HG03354 (cell line): ENCODE results near the gene CNNM2.
A peak's percentile ranks its signal among the peaks of the same experiment; 100 is the strongest.
"Not testable (repeated sequence)": the region's sequence is repeated elsewhere in the genome, so short reads cannot be mapped to it uniquely, and the experiment has no call there.

Experiments
- ATAC-seq: cut with Tn5 transposase; IDR thresholded peaks from one replicate; pipeline ENCODE4 v1.9.1; 2021; ENCODE audit warnings: mild to moderate bottlenecking; ENCODE audit not compliant: unreplicated experiment, poor library complexity, severe bottlenecking

The CNNM2 gene

DNA sequence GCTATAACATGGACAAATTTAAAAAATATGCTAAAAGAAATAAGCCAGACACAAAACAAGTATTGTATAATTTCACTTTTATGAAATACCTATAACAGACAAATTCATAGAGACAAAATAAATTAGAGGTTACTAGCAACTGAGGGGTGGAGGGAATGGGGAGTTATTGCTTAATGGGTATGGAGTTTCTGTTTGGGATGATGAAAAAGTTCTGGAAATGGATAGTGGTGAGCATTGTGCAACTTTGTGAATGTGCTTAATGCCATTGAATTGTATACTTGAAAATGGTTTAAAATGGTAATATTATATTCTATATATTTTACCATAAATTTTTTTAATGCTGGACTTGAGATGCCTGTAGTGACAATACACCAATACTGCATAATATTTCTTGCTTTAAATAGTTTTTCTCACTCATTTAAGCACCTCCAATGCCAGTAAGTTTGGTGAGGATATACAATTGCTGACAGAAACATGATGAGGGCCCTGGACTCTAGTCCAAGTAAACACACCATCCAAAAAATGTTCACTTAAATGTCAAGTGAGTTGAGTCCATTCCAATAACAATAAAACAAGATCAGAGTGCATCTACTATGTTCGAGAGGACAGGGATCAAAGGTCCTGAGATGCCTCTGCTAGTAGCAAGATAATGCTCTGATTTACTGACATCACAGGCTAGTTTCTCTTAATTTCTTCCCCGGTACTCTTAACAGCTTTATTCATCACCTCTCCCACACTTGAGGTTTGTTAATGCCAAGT is 203.1 kb downstream of the CNNM2 start:
- ATAC-seq = no peak

DNA sequence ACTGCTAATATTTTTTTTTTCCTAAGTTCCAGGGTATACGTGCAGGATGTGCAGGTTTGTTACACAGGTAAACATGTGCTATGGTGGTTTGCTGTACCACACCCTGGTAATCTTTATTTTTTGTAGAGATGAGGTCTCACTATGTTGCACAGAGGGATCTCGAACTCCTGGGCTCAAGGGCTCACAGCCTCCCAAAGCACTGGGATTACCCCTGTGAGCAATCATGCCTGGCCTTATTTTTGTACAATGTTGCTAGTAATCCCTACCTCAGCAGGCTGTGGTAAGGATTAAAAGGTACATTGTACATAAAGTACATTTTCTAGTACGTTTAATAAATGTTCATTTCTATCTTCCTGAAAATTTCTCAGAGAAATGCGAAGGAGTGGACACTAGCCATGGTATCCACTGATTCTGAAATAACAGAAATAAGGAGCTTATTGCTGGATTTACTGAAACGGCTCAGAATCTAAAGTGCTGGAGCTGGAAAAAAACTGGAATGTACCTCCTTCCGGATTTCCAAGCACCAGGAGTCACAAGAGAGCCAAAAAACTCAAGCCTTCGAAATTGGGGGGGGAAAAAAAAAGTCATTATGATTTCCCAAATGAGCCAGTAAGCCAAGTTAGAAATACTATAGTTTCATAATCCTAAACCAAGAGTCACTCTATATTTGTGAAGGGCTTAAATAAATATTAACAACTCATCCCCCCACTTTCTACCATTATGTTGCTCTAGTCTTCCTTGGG is 205.4 kb downstream of the CNNM2 start:
- no peak for ATAC-seq

DNA sequence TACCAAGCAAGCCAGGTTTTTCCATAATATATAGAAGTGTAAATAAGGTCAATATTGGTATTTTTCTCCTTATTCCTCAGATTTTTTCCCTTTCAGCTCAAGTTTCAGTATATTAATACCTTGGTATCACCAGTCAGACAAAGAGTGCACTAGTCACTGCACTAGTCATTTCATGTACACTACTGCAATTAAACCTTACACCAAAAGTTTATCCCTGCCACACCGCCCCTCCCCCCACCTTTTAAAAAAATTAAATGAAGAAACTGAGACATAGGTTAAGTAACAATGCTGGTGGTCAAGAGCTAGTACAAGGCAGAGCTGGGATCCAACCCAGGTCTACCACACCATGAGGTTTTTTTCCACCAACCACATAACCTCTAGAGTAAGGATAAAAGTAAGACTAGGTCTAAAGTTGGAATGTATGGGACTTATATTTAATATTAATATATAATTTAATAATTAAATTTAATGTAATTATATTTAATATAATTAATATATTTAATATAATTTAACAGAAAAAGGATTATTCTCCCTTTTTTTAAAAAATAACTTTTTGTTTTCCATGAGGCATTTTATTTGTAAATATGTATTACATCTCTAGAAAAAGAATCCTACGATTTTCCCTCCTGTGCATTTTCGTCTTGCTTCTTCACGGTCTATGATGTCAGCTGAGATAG is 206.5 kb downstream of the CNNM2 start:
- no peak for ATAC-seq

DNA sequence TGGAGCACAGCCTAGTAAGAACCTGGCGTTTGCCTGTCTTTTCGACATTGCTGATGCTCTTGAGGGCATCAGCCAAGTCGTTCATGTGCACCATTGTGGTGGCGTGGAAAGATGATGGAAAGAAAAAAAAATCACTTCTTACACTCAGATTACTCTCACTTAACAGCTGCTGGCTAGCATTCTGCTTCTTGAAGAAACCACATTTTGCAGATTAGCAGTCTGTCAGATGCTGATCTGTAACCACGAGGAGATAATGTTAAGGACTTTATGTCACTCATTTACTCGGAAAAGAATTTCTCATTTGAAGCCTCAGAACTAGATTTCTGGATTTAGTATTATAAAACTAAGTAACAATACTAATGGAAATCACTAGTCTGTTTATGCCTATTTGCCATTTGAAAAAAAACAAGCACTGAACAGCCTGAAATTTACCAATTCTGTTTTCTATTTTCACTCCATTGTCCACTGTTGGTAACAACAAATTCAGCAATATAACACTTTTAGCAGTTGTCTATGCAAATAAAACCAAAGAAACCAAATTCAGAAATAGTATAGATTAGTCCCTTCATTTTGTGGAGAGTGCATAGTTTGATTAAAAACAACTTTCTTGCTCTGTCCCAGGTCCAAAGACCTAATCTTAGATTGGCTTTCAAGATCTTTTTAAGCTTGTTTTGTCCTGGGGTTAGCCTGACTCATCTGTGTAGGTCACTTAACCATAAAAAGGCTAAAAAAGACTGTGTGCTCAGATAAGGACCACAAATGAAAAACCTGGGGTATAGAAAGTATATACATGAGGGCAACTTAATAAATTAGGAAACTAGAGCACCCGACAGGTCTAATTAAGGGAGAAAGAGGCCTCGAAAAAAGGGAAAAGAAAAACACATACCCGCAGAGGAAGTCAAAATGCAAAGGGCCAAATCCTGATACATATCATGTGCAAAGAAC is 207.5 kb downstream of the CNNM2 start:
- ATAC-seq = peak; percentile 84

DNA sequence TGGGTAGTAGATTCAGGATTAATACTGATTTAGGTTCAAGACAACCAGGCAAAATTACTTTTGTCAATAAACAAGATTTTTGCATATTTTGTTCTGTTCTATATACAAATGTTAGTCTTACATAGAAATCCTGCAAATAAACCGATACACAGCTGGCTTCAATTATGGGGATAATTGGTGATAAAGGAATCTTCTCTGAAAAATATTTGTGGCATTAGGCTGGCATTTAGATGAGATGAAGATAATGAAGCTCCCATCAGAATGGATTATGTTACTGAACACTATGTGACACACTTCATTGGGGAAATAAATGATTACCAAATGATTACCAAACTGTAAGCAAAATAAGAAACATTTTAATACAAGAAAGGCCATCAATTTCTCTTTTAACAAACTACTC is 209.1 kb downstream of the CNNM2 start:
- ATAC-seq = no peak

DNA sequence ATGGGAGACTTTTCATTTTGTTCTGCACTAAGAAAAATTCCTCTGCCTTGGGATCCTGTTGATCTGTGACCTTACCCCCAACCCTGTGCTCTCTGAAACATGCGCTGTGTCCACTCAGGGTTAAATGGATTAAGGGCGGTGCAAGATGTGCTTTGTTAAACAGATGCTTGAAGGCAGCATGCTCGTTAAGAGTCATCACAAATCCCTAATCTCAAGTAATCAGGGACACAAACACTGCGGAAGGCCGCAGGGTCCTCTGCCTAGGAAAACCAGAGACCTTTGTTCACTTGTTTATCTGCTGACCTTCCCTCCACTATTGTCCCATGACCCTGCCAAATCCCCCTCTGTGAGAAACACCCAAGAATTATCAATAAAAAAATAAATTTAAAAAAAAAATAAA is 212.1 kb downstream of the CNNM2 start:
- ATAC-seq = not testable (repeated sequence)

DNA sequence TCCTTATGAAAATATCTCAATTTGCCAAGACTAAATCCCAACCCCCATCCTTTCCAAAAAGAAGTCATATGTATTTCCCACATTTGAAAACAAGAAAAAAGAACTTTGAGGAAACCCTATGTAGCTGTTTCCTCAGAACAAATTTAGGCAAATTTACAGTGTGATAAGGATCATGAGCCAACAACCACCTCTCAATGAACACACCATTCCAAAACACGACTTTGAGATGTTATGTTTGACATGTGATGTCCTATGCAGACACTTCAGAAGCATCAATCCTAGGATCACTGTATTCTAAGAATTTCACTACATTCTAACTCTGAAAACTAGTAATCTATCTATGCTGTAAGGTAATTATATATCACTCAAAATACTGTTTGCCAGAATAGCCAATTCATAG is 212.8 kb downstream of the CNNM2 start:
- no peak for ATAC-seq

DNA sequence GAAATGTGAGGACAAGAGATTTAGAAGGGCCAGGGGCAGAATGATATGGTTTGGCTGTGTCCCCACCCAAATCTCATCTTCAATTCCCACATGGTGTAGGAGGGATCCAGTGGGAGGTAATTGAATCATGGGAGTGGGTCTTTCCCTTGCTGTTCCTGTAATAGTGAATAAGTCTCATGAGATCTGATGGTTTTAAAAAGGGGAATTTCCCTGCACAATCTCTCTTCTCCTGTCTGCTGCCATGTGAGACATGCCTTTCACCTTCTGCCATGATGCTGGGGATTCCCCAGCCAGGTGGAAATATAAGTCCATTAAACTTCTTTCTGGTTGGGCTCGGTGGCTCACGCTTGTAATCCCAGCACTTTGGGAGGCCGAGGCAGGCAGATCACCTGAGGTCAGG is 217.1 kb downstream of the CNNM2 start:
- ATAC-seq = not testable (repeated sequence)

DNA sequence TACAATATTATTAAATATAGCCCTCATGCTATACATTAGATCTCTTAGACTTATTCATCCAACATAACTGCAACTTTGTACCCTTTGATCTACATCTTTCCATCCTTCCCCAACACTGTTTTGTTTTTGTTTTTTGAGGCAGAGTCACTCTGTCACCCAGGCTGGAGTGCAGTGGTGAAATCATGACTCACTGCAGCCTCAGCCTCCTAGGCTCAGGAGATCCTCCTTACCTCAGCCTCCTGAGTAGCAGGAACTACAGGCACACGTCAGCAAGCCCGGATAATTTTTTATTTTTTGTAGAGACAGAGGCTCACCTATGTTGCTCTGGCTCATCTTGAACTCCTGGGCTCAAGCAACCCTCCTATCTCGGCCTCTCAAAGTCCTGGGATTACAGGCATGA is 221.7 kb downstream of the CNNM2 start:
- no peak for ATAC-seq
